Measurements from ENCODE around the gene STEAP2. TPM values are rescaled to one million over a fixed set of nuclear protein-coding genes. Genes with fewer than 3 reads are reported as not detected.

STEAP2 gene
- total RNA-seq, 1 experiment from 2014 or later, result 10.1 TPM

DNA sequence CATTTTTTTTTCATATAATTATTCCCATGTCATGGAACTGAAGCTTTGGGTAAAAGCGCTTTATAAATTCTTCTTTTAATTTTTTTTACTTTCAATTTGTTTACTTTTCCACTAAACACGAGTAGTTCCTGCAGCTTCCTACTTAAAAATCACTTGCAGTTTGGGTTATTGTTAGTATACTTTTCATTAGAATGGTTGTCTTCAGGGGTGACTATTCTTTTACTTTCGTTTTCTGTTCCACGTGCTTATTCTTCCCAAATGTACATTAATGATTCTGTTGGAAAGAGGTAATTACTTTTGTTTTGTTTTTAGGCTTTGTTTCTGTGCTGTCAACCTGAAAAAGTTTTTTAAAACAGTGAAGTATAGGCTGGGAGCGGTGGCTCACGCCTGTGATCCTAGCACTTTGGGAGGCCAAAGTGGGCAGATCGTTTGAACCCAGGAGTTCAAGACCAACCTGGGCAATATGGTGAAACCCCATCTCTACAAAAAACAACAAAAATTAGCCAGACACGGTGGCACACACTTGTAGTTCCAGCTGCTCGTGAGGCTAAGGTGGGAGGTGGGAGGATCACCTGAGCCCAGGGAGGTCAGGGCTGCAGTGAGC lies 28.2 kb downstream of the STEAP2 start:
- no peak overlapping the region for H3K27ac ChIP-seq
- no peak overlapping the region for H2AFZ ChIP-seq
- no TSS peak for BruUV-seq (replicated peaks)
- no peak overlapping the region for H3K4me2 ChIP-seq
- POLR2A ChIA-PET (ENCODE audit: unreplicated experiment), result no interaction called here
- no peak for DNase-seq
- H3K4me3 ChIP-seq, result no peak overlapping the region
- no peaks in the 10 kb centered on the region for H3K9me2 ChIP-seq (ENCODE audit: insufficient read depth)
- H3K27me3 ChIP-seq (ENCODE audit: insufficient read depth, low read depth), result no peaks in the 10 kb centered on the region
- no peaks in the 10 kb centered on the region for H4K20me1 ChIP-seq (ENCODE audit: insufficient read depth)
- H3K4me1 ChIP-seq (replicated peaks; ENCODE audit: insufficient read depth), result no peaks in the 10 kb centered on the region; the same call in 1 of the 2 replicates
- no peaks in the 10 kb centered on the region for H3K36me3 ChIP-seq (ENCODE audit: low read depth)
- no peaks in the 10 kb centered on the region for H3K79me2 ChIP-seq (ENCODE audit: low read depth)
- no peaks in the 10 kb centered on the region for H3K9me3 ChIP-seq (ENCODE audit: insufficient read depth, low read depth)
- TF ChIP-seq, protein P1, sequence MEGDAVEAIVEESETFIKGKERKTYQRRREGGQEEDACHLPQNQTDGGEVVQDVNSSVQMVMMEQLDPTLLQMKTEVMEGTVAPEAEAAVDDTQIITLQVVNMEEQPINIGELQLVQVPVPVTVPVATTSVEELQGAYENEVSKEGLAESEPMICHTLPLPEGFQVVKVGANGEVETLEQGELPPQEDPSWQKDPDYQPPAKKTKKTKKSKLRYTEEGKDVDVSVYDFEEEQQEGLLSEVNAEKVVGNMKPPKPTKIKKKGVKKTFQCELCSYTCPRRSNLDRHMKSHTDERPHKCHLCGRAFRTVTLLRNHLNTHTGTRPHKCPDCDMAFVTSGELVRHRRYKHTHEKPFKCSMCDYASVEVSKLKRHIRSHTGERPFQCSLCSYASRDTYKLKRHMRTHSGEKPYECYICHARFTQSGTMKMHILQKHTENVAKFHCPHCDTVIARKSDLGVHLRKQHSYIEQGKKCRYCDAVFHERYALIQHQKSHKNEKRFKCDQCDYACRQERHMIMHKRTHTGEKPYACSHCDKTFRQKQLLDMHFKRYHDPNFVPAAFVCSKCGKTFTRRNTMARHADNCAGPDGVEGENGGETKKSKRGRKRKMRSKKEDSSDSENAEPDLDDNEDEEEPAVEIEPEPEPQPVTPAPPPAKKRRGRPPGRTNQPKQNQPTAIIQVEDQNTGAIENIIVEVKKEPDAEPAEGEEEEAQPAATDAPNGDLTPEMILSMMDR (conservative IDR thresholded peaks at IDR 0.05), result no peak
- no peak for TF ChIP-seq EZH2 (IDR thresholded peaks at IDR 0.05; ENCODE audit: low read depth)
- H3F3A ChIP-seq (ENCODE audit: insufficient read depth, low read depth), result no peaks in the 10 kb centered on the region
- intact Hi-C loops (cut with micrococcal nuclease; ENCODE audit: unreplicated experiment), result no loop called here
- CTCF ChIA-PET, result no interaction called here

DNA sequence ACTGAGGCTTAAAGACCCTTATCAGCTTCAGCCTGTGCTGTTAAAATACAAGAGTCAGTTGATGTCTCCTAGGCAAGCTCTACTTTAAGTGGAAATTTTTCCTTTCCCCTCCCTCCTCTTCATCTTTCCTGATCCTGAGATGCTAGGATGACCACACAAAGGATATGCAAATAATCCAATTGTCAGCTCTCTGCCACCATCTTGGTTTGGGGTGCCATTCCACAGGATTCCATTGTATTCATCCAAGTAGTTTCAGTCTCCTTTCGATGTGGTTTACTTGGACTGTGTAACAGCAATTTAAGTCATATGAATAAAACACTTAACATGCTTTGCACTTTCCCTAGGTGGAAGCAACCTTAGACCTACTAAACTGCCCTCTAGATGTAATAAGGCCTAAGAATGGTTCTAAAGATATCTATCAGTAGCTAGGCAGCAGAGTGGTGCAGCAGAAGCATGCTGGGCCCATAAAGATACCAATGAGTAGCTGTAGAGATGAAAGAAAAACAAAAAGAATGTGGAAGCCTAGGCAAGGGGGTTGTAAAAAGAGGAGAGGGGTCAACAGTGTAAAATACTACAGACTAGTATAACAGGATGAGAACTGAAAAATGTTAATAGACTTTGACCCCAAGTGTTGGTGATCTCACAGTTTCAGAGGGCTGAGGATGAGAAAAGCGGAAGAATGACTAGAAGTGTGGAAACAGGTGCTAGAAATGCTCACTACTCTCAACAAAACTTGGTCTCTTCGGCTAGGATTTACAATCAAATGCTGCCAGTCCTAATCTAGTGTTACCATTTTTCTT lies 31.0 kb downstream of the STEAP2 start:
- Histone ChIP-seq H3K4me3 (no peak overlapping the region), H2AFZ (no peak overlapping the region), H3K9me3 (ENCODE audit: insufficient read depth, low read depth) (no peaks in the 10 kb centered on the region), H4K20me1 (ENCODE audit: insufficient read depth) (no peaks in the 10 kb centered on the region), H3K27ac (no peak overlapping the region), H3K4me2 (no peak overlapping the region), H3K36me3 (ENCODE audit: low read depth) (no peaks in the 10 kb centered on the region), H3K9me2 (ENCODE audit: insufficient read depth) (no peaks in the 10 kb centered on the region), H3K27me3 (ENCODE audit: insufficient read depth, low read depth) (no peaks in the 10 kb centered on the region), H3K79me2 (ENCODE audit: low read depth) (peaks cover 23% of the 10 kb centered on the region; the same call in 1 of the 2 replicates), H3F3A (ENCODE audit: insufficient read depth, low read depth) (no peaks in the 10 kb centered on the region), H3K4me1 (replicated peaks; ENCODE audit: insufficient read depth) (peaks cover 10% of the 10 kb centered on the region)
- no peak for TF ChIP-seq EZH2 (IDR thresholded peaks at IDR 0.05; ENCODE audit: low read depth)
- TF ChIP-seq, protein P1 (conservative IDR thresholded peaks at IDR 0.05), result no peak
- ChIA-PET CTCF (no interaction called here), POLR2A (ENCODE audit: unreplicated experiment) (interaction anchor here (0.6 kb wide), 1 partner anchor 69 kb away, joined by 6 read pairs; no protein-coding TSS in a partner anchor)
- intact Hi-C loops (cut with micrococcal nuclease; ENCODE audit: unreplicated experiment), result no loop called here
- BruUV-seq (replicated peaks), result no TSS peak
- no peak for DNase-seq

GRCh38 chr7:90243556-90243955 lies 32.0 kb downstream of the STEAP2 start:
- no peaks in the 10 kb centered on the region for H3K27me3 ChIP-seq (ENCODE audit: insufficient read depth, low read depth)
- peaks cover 10% of the 10 kb centered on the region for H3K4me1 ChIP-seq (replicated peaks; ENCODE audit: insufficient read depth)
- H3K4me2 ChIP-seq, result no peak overlapping the region
- H3K27ac ChIP-seq, result no peak overlapping the region
- no peaks in the 10 kb centered on the region for H4K20me1 ChIP-seq (ENCODE audit: insufficient read depth)
- H3K9me3 ChIP-seq (ENCODE audit: insufficient read depth, low read depth), result no peaks in the 10 kb centered on the region
- BruUV-seq (replicated peaks), result no TSS peak
- H3K9me2 ChIP-seq (ENCODE audit: insufficient read depth), result no peaks in the 10 kb centered on the region
- no peak overlapping the region for H3K4me3 ChIP-seq
- intact Hi-C loops (cut with micrococcal nuclease; ENCODE audit: unreplicated experiment), result no loop called here
- no peak for DNase-seq
- no peak overlapping the region for H2AFZ ChIP-seq
- ChIA-PET POLR2A (ENCODE audit: unreplicated experiment) (no interaction called here), CTCF (no interaction called here)
- H3F3A ChIP-seq (ENCODE audit: insufficient read depth, low read depth), result no peaks in the 10 kb centered on the region
- TF ChIP-seq, protein P1 (conservative IDR thresholded peaks at IDR 0.05), result no peak
- TF ChIP-seq EZH2 (IDR thresholded peaks at IDR 0.05; ENCODE audit: low read depth), result no peak
- H3K36me3 ChIP-seq (ENCODE audit: low read depth), result no peaks in the 10 kb centered on the region
- peaks cover 30% of the 10 kb centered on the region for H3K79me2 ChIP-seq (ENCODE audit: low read depth)

Measured in PC-9 (cell line).